ENCODE data around the gene CADM1.
A peak's percentile ranks its signal among the peaks of the same experiment; 100 is the strongest.

The CADM1 gene

GRCh38 chr11:115515647-115516395, 11.6 kb upstream of the CADM1 start:
- DNase-seq: no peak

GRCh38 chr11:115506954-115507675, 2.9 kb upstream of the CADM1 start:
- no peak for DNase-seq

- DNase-seq: peak; percentile 14 to 52
Measured at GRCh38 chr11:115505175-115505574, 960 bp upstream of the CADM1 start.

DNA sequence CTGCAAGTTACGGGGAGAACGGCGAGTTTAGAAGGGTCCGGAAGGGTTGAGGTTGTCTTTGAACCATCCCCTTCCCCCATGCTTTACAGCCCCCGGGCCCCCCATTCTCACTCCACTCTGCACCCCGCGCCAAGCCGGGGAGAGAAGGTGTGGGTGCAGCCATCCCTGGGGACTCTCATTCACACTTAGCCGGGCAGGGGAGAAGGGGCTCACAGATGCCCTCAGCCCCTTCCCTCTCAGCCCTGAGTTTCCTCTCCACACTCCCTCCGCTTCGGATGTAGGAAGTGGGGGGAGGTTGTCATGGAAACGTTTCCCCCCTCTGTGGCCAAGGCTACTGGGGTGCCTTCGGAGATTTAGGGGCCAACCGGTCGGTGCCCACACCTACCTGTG, 334 bp downstream of the CADM1 start:
- no peak for DNase-seq

GRCh38 chr11:115503083-115503885, 931 bp downstream of the CADM1 start:
- DNase-seq: peak; percentile 69 to 83

- no peak for DNase-seq
Measured at GRCh38 chr11:115502636-115503082, 1.6 kb downstream of the CADM1 start.

GRCh38 chr11:115501893-115502589, 2.2 kb downstream of the CADM1 start:
- peak in 1 of 2 experiments; percentile 62 for DNase-seq

GRCh38 chr11:115501502-115501892, 2.7 kb downstream of the CADM1 start:
- DNase-seq: no peak

GRCh38 chr11:115500547-115501501, 3.4 kb downstream of the CADM1 start:
- DNase-seq: peak; percentile 14 to 57

- DNase-seq: peak in 1 of 2 experiments; percentile 17
Measured at GRCh38 chr11:115499891-115500290, 4.3 kb downstream of the CADM1 start.

GRCh38 chr11:115499241-115499799, 4.9 kb downstream of the CADM1 start:
- no peak for DNase-seq

DNA sequence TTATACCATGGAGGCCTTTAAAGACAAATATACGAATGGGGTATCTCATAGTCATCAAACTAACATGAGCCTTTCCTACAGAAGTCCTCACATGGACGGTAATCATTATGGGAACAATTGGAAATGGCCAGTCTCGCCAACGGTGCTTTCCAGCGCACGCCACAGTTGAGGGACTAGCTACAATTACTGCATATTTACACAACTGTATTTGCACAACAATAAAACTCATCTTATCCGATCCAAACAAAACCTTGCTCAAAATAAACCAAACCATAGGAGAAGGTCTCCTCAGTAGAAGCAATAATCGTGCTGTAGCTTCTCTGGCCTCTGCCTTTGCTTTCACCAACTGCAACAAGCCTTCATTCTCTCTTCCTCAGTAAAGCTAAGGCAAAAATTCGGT, 5.9 kb downstream of the CADM1 start:
- DNase-seq: peak; percentile 79 to 93

DNA sequence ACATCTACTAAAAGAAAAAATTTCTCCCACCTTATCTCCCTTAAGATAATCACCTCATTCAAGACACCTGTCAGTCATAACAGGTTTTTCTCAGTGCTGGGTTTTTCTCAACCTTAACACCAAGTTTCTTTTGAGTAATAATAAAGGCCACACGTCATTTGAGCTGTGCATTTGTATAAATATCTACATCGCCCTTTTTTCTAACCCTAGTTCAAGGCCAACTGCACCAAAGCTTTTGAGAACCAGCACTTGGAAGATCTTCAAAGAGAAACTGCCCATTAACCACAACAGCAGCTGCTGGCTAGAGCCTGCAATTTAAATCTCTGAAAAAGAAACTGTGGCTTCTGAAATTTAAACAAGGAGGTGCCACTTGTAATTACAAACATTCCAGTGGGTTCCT, 6.9 kb downstream of the CADM1 start:
- peak in 1 of 2 experiments; percentile 35 for DNase-seq

DNA sequence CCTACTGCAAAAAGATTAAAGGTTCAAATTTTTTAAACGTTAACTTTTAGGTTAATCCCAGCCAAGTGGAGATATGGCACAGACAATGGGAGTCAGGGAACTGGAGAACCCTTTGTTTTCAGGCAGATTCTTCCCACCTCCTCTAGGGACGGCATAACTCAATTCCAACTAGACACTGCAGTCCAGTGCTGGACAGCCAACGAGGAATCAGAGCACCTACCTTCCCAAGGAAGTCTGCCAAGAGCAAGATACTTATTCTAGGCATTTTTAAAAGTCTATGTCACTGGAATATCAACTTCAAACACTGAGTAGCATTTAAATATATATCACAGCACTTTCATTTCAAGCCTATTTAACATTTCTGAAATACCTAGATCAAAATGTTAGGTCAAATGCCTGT, 7.3 kb downstream of the CADM1 start:
- no peak for DNase-seq

DNA sequence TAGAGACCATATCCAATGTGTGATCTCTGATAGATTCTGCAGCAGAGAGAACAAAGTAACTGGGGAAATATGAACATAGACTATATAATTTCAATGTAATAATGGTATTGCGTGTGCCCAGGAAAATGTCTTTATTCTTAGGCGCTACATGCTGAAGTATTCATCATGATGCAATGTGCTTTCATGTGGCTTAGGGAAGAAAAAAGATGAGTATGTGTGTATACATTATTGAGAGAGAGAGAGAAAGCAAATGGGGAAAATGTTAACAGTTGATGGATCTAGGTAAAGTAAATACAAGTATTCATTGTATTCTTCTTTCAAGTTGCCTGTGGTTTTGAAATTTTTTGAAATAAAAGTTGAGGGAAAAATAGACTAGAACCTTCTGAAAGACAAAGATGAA, 10.3 kb downstream of the CADM1 start:
- DNase-seq: no peak

DNA sequence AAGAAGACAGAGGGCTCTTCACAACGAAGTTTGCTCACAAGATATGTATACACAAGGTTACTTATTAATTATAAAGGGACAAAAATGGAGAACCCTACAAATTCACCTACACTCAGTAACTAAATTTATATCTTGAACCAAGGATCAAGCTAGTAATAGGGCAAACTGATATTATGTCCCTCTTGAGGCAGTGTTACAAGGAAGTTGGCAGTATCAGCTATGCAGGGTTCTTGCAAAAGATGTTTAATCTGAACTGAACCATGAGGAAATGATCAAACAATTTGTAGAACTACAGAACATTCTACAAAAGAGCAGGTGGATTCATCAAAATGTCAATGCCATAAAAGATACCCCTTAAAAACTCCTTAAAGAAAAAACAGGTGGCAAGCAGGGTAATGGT, 10.7 kb downstream of the CADM1 start:
- no peak for DNase-seq

DNA sequence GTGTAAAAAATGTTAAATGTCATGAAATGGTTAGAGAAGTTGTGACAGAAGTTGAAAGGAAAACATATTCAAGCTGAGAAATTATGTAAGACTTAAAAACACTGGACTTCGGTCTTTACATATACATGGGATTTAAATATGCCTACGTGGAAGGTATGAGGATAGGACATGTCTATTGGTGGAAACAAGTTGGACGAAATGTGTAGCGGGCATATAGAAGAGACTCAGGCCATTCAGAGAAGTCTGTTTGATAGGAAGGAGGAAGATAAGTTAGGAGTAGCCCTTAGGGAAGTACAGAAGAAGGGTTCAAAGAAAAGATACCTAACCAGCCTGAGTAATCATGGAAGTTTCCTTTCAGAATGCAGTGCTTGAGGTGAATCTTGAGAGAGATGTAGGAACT, 14.7 kb downstream of the CADM1 start:
- no peak for DNase-seq

DNA sequence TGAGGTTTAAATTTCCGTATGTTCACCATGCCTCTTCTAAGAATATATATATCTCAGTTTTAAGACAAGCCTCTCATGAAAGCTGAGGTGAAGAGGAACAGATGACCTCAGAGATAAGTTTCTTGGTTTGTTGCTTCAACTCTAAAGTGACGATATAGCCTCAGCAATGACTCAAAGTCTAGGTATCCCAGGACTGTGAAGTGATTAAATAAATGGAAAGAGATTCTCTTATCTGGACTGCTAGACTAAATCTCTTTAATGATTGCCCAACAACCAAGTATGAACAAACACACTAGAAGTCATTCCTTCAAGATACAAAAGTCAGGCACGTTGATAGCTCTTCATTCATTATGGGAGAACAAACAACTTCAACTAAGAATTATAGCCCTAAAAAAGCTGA, 15.3 kb downstream of the CADM1 start:
- DNase-seq: no peak

DNA sequence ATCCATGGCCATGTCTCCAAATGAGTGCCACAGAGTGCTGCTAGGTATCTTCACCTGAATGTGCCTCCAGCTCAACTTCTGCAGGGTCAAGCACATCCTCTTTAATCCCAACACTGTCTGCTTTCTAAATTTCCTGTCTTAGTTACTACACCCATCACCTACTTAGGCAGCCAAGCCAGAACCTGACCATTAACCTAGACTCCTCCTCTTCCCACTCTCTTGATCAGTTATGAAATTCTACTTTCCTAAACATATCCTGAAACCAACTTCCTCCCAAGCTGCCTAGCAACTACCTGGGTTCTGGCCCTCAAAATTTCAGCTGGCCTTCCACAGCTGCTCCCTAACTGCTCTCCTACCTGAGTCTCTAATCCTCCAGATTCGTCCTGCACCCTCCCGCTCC, 22.7 kb downstream of the CADM1 start:
- DNase-seq: no peak

GRCh38 chr11:115480611-115481010, 23.6 kb downstream of the CADM1 start:
- no peak for DNase-seq

- no peak for DNase-seq
Measured at GRCh38 chr11:115477410-115477809, 26.8 kb downstream of the CADM1 start.
